Lower lobe of right lung (tissue), 2 donors: Measurements from ENCODE around the gene MYO10. TPM values are rescaled to one million over a fixed set of nuclear protein-coding genes. Genes with fewer than 3 reads are reported as not detected.

ENCODE experiments used
- ATAC-seq, 2 donors: fragments of 200-7000 bp; cut with Tn5 transposase; one replicate each; pipeline ENCODE4 v1.9.1; 2020 to 2022; ENCODE audit warnings: mild to moderate bottlenecking in 2 of 2, moderate library complexity in 2 of 2
- DNase-seq: peaks from one replicate; pipeline ENCODE4 v3.0.0-alpha.2; 2020
- H3K27ac ChIP-seq: fragments of 200-600 bp; one replicate; pipeline ENCODE4 v1.8.0; 2022
- H3K27me3 ChIP-seq: fragments of 200-600 bp; one replicate; pipeline ENCODE4 v1.8.0; 2022; ENCODE audit warnings: low read depth
- H3K36me3 ChIP-seq: fragments of 200-600 bp; one replicate; pipeline ENCODE4 v1.8.0; 2022; ENCODE audit warnings: mild to moderate bottlenecking
- H3K4me1 ChIP-seq: fragments of 200-600 bp; one replicate; pipeline ENCODE4 v1.8.0; 2022
- H3K4me3 ChIP-seq: fragments of 200-600 bp; one replicate; pipeline ENCODE4 v1.8.0; 2022; ENCODE audit warnings: mild to moderate bottlenecking
- H3K9me3 ChIP-seq: fragments of 200-600 bp; one replicate; pipeline ENCODE4 v1.8.0; 2022
- CTCF ChIP-seq: fragments of 200-600 bp; IDR thresholded peaks from one replicate; pipeline ENCODE4 v1.8.0; 2022; ENCODE audit warnings: antibody characterized with exemption, mild to moderate bottlenecking
- intact Hi-C: fragments of 100-400 bp; cut with DNase I; formaldehyde crosslinking; loops from one replicate; pipeline ENCODE4 v1.11.0; 2022
- total RNA-seq: library from RNA; stranded (reverse); fragmentation: NEBNext Ultra II Directional; extraction: Animal tissue kit (Norgen Biotek cat#: 25700); gene quantifications from one replicate; pipeline ENCODE4 v1.2.1, GENCODE V29; 2021
- donor health status: DM: no; HTN: yes; CAD: no; lungs with severe emphysema.

The MYO10 gene
- total RNA-seq, 1 donor from 2014 or later, result 51.5 TPM

- Histone ChIP-seq H3K27me3 (no peaks in the 10 kb centered on the region), H3K36me3 (peaks cover 67% of the 10 kb centered on the region), H3K9me3 (no peaks in the 10 kb centered on the region), H3K4me1 (no peaks in the 10 kb centered on the region), H3K4me3 (no peak overlapping the region), H3K27ac (no peak overlapping the region)
- DNase-seq (no peak), ATAC-seq (no peak)
- TF ChIP-seq CTCF, result no peak
- intact Hi-C loops, result no loop called here
These were observed 269.8 kb downstream of the MYO10 start for GRCh38 chr5:16666130-16666882.

GRCh38 chr5:16665601-16666000 is 270.5 kb downstream of the MYO10 start:
- H3K27ac ChIP-seq, result no peak overlapping the region
- TF ChIP-seq CTCF, result no peak
- no peaks in the 10 kb centered on the region for H3K27me3 ChIP-seq
- DNase-seq, result no peak
- intact Hi-C loops, result no loop called here
- H3K36me3 ChIP-seq, result peaks cover 60% of the 10 kb centered on the region
- no peaks in the 10 kb centered on the region for H3K4me1 ChIP-seq
- H3K9me3 ChIP-seq, result no peaks in the 10 kb centered on the region
- no peak for ATAC-seq
- no peak overlapping the region for H3K4me3 ChIP-seq

GRCh38 chr5:16664368-16664767 is 271.7 kb downstream of the MYO10 start:
- DNase-seq (no peak), ATAC-seq (no peak)
- no peak overlapping the region for H3K27ac ChIP-seq
- H3K27me3 ChIP-seq, result no peaks in the 10 kb centered on the region
- H3K4me1 ChIP-seq, result no peaks in the 10 kb centered on the region
- no peak overlapping the region for H3K4me3 ChIP-seq
- intact Hi-C loops, result no loop called here
- H3K36me3 ChIP-seq, result peaks cover 51% of the 10 kb centered on the region
- TF ChIP-seq CTCF, result no peak
- H3K9me3 ChIP-seq, result no peaks in the 10 kb centered on the region

- no peak overlapping the region for H3K4me3 ChIP-seq
- no peak for ATAC-seq
- intact Hi-C loops, result no loop called here
These were observed 272.2 kb downstream of the MYO10 start for GRCh38 chr5:16663840-16664239.

GRCh38 chr5:16661713-16662112 is 274.4 kb downstream of the MYO10 start:
- ATAC-seq, result no peak
- TF ChIP-seq CTCF, result no peak

More at GRCh38 chr5:16663840-16664239, 272.2 kb downstream of the MYO10 start:
- Histone ChIP-seq H3K9me3 (no peaks in the 10 kb centered on the region), H3K27ac (no peak overlapping the region), H3K36me3 (peaks cover 45% of the 10 kb centered on the region), H3K27me3 (no peaks in the 10 kb centered on the region), H3K4me1 (no peaks in the 10 kb centered on the region)
- no peak for TF ChIP-seq CTCF
- DNase-seq, result no peak

More at GRCh38 chr5:16661713-16662112, 274.4 kb downstream of the MYO10 start:
- intact Hi-C loops, result no loop called here
- Histone ChIP-seq H3K9me3 (no peaks in the 10 kb centered on the region), H3K36me3 (peaks cover 24% of the 10 kb centered on the region), H3K4me3 (no peak overlapping the region), H3K27ac (no peak overlapping the region), H3K4me1 (no peaks in the 10 kb centered on the region), H3K27me3 (no peaks in the 10 kb centered on the region)
- no peak for DNase-seq
